CD4-positive, alpha-beta T cell treated with Interleukin-6 for 4 hours (primary cell): ENCODE measurements around the gene TMPRSS5.
"Not testable (repeated sequence)": the region's sequence is repeated elsewhere in the genome, so short reads cannot be mapped to it uniquely, and the experiment has no call there.

Experiments used
- DNase-seq: peaks from one replicate; pipeline ENCODE4 v3.0.0-alpha.2; 2020; ENCODE audit warnings: mixed read lengths

Gene TMPRSS5

GRCh38 chr11:113705871-113706655 lies at the start of gene TMPRSS5:
TSS of gene TMPRSS5 (minus strand) at chr11:113706308. CDS start at chr11:113706224, 84 bp downstream.
- DNase-seq, result no peak

- no peak for DNase-seq
Observed at GRCh38 chr11:113752932-113753331, 46.8 kb upstream of the TMPRSS5 start.

- no peak for DNase-seq
Observed at GRCh38 chr11:113736323-113736722, 30.2 kb upstream of the TMPRSS5 start.

- DNase-seq, result no peak
Observed at GRCh38 chr11:113732092-113732491, 26.0 kb upstream of the TMPRSS5 start.

GRCh38 chr11:113730887-113731726 lies 25.0 kb upstream of the TMPRSS5 start:
- no peak for DNase-seq

GRCh38 chr11:113729456-113729855 lies 23.3 kb upstream of the TMPRSS5 start:
- DNase-seq, result no peak

GRCh38 chr11:113728814-113729213 lies 22.7 kb upstream of the TMPRSS5 start:
- no peak for DNase-seq

- DNase-seq, result no peak
Observed at GRCh38 chr11:113725913-113726312, 19.8 kb upstream of the TMPRSS5 start.

GRCh38 chr11:113725407-113725806 lies 19.3 kb upstream of the TMPRSS5 start:
- DNase-seq, result no peak

GRCh38 chr11:113724778-113725177 lies 18.7 kb upstream of the TMPRSS5 start:
- DNase-seq, result no peak

GRCh38 chr11:113723787-113724186 lies 17.7 kb upstream of the TMPRSS5 start:
- no peak for DNase-seq

GRCh38 chr11:113722934-113723333 lies 16.8 kb upstream of the TMPRSS5 start:
- DNase-seq, result no peak

GRCh38 chr11:113722221-113722620 lies 16.1 kb upstream of the TMPRSS5 start:
- no peak for DNase-seq

GRCh38 chr11:113721462-113722066 lies 15.5 kb upstream of the TMPRSS5 start:
- no peak for DNase-seq

GRCh38 chr11:113720478-113720877 lies 14.4 kb upstream of the TMPRSS5 start:
- not testable (repeated sequence) for DNase-seq

GRCh38 chr11:113715882-113716625 lies 9.9 kb upstream of the TMPRSS5 start:
- no peak for DNase-seq

GRCh38 chr11:113715273-113715672 lies 9.2 kb upstream of the TMPRSS5 start:
- DNase-seq, result no peak

GRCh38 chr11:113710989-113711388 lies 4.9 kb upstream of the TMPRSS5 start:
- DNase-seq, result no peak

- not testable (repeated sequence) for DNase-seq
Observed at GRCh38 chr11:113703551-113703950, 2.6 kb downstream of the TMPRSS5 start.

GRCh38 chr11:113701491-113701890 lies 4.6 kb downstream of the TMPRSS5 start:
- DNase-seq, result no peak

- DNase-seq, result no peak
Observed at GRCh38 chr11:113698515-113698914, 7.6 kb downstream of the TMPRSS5 start.

GRCh38 chr11:113697756-113698407 lies 8.2 kb downstream of the TMPRSS5 start:
- DNase-seq, result no peak
